ENCODE results near the gene GAMT. TPM values are rescaled to one million over a fixed set of nuclear protein-coding genes. Genes with fewer than 3 reads are reported as not detected.

Gene GAMT
- total RNA-seq, 1 donor, result 6.7 TPM

DNA sequence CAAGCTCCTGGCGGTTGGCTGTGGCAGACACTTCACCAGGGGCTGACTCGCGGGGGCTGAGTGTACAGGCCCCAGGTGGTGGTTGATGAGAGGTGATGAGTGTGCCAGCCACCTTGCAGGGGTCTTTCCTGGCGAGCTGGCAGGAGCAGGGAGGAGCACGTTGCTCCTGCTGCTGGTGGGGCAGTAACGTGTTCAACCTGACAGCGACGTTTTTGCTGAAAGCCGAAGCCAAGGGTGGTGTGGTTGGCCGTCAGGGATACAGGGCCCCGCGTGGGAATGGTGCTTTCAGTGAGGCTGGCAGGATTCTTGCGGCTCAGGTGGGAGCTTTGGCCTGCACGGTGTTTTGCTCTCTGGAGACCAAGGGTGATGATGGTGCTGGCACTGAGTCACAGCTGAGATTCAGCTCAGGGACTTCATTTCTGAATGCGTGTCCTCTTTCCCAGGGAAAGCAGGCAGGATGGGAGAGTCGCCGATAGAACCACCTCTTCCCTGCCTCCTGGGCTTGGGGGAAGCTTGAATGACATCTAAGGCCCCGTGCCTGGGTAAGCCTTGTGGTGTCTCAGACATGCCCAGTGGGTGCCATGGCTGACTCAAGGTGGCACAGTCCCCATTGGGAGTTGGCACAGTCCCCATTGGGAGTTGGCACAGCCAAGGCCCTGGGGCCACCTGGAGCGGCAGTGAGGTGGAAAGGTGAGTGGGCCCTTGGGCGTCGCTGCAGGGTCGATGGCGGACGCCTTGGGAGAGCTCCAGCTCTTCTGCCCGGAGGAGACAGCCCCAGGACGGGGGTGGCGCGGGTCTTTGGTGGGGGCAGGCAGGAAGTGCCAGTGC lies 14.9 kb upstream of the GAMT start:
- no peaks in the 10 kb centered on the region for H3K27me3 ChIP-seq (ENCODE audit: insufficient read depth, low read length)
- H3K4me3 ChIP-seq (ENCODE audit: low read length), result no peak overlapping the region
- H3K9me3 ChIP-seq (ENCODE audit: low read depth, low read length), result no peaks in the 10 kb centered on the region
- H3K4me1 ChIP-seq (ENCODE audit: insufficient read depth, low read length), result peaks cover 46% of the 10 kb centered on the region

DNA sequence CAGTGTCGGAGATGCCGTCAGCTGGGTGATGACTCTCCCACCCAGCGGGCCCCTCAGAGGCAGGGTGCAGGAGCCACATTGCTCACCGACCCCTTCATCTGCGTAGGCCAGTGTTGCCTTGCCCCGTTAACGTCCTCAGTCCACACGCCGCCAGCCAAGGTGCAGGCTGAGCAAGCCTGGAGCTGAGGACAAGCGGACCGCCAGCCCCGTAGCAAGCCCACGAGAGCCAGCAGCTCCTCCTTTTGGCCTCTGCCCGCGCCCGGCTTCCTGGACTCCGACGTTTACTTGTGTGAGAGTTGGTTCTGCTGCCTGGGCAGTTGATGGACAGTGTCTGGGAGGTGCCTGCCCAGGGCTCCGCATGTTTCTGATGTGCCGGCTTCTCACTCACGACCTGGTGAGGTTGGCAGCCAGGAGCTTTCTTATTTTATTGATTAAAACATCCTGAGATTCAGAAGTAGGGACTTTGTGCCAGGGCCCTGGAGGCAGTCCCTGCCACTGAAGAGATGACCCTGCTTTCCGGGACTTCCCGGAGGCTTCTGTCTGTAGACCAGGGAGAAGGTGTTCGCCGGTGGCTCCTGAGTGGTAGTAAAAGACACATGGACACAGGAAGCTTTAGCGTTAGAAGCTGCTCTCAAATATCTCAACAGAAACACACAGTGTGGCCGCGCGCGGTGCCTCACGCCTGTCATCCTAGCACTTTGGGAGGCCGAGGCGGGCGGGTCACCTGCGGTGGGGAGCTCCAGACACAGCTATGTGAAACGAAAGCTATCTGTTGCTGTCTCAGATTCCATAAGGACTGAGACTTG lies 11.9 kb upstream of the GAMT start:
- Histone ChIP-seq H3K4me3 (ENCODE audit: low read length) (no peak overlapping the region), H3K9me3 (ENCODE audit: low read depth, low read length) (no peaks in the 10 kb centered on the region), H3K4me1 (ENCODE audit: insufficient read depth, low read length) (peaks cover 76% of the 10 kb centered on the region), H3K27me3 (ENCODE audit: insufficient read depth, low read length) (no peaks in the 10 kb centered on the region)

DNA sequence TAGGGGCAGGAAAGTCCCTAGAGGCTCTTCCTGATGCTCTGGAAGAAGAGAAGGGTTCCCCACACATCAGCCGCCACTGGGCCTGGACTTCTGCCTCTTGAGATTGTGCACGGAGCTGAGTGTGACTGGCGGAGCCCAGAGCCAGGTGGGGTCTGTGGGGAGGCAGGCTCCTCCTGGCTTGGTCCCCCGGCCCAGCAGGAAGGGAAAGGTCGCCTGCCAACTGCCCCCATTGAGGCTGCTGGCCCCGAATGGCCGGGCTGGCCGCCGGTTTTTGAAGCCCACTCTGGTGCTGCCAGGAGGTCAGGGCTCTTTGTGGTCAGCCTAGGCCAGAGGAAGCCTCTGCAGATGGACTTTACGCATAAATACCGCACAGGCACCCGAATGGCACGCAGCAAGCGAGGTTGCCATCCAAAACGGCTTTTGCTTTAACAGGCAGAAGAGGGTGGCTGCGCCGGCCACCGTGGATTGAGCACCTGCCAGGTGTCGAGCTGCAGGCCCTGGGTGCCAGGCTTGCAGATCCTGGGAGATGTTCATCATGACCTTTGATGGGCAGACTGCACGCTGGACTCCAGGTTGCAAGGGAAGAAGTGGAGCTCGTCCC lies 11.1 kb upstream of the GAMT start:
- H3K4me1 ChIP-seq (ENCODE audit: insufficient read depth, low read length), result peaks cover 77% of the 10 kb centered on the region
- no peak overlapping the region for H3K4me3 ChIP-seq (ENCODE audit: low read length)
- H3K27me3 ChIP-seq (ENCODE audit: insufficient read depth, low read length), result no peaks in the 10 kb centered on the region
- H3K9me3 ChIP-seq (ENCODE audit: low read depth, low read length), result no peaks in the 10 kb centered on the region

DNA sequence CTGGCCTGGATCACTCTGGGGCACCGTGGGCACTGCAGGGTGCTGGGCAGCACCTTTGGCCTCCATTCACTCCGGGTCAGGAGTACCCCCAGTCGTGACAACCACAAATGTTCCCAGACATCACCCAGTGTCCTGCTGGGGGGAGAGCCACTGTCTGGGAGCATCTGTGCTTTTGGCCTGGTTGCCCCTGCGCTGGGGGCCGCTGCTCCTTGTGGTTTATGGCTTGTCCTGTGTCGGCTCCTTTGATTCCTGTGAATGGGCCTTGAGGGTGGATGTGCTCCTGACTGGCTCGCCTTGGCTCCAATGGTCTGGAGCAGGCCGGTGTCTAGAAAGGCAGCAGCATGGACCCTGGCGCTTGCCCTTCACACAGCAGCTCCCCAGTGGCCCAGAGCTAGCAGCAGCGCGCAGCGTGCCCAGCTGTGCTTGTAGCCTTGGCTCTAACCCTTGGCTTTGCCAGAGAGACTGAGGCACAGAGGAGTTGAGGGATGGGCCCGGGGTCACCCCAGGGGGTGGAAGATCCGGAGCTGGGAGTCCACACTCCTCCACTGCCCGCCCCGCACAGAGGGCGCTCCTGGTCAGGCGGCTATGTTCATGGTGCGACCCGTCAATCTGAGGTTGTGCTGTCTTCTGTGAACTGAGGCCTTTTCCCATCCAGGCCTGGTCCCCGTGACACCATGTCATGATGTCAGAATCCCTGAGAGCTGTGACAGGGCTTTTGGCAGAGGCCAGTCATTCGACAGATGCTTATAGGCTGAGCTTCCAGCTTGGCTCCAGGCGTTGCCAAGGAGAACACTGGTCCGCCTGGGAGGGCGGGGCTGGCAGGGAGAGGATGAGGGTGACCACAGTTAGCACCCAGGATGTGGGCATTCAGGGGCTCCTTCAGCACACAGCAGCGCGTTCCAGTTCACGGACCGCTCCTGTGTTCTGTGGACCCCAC lies 10.2 kb upstream of the GAMT start:
- peaks cover 80% of the 10 kb centered on the region for H3K4me1 ChIP-seq (ENCODE audit: insufficient read depth, low read length)
- H3K9me3 ChIP-seq (ENCODE audit: low read depth, low read length), result no peaks in the 10 kb centered on the region
- no peaks in the 10 kb centered on the region for H3K27me3 ChIP-seq (ENCODE audit: insufficient read depth, low read length)
- H3K4me3 ChIP-seq (ENCODE audit: low read length), result no peak overlapping the region

DNA sequence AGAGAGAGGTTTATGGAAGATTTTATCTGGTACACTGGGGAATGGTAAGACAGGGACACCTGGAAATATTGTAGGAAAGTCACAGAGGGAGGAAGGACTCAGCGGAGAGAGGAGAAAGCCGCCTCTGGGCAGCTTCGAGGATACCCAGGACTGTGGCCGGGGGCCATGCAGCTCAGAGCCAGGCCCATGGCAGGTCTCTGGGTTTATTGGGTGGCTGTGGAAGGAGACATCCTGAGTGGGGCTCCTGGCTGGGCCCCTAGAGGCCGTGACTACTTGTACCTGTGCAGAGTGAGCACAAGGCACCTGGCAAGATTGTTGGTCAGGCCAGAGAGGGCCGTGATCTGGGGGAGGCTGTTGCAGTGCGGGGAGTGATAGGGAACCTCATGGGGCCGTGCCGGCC lies 9.4 kb upstream of the GAMT start:
- Histone ChIP-seq H3K27me3 (ENCODE audit: insufficient read depth, low read length) (no peaks in the 10 kb centered on the region), H3K4me3 (ENCODE audit: low read length) (no peak overlapping the region), H3K9me3 (ENCODE audit: low read depth, low read length) (no peaks in the 10 kb centered on the region), H3K4me1 (ENCODE audit: insufficient read depth, low read length) (peaks cover 77% of the 10 kb centered on the region)

DNA sequence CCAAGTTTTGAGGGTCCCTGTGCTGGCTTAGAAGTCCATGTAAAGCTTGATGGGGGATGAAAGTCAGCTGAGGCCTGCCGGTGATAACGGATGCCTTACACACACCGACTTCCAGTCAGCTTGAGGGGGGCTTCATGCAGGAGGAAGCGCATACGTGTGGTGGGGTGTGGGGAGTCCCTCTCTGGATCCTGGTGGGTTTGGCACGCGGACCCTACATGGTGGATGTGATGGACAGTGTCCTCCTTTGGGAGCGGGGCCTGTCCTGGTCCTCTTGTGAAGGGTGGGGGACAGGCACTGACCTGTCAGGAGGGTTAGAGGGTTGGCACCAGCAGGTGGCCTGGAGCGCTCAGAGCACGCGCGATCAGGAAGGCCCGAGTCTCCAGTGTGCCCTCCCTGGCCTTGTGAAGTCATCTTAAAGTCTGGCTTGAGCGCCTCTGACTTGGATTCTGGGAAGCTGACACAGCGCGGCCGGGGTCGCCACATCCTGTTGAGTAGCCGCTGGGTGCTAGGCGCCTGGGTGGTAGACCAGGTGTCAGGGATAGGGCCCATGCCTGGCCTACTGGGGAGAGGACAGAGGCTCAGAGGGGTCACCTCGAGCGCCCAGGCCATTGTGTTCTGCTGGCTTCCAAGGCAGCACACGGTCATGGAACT lies 8.9 kb upstream of the GAMT start:
- no peak overlapping the region for H3K4me3 ChIP-seq (ENCODE audit: low read length)
- peaks cover 72% of the 10 kb centered on the region for H3K4me1 ChIP-seq (ENCODE audit: insufficient read depth, low read length)
- no peaks in the 10 kb centered on the region for H3K27me3 ChIP-seq (ENCODE audit: insufficient read depth, low read length)
- no peaks in the 10 kb centered on the region for H3K9me3 ChIP-seq (ENCODE audit: low read depth, low read length)

DNA sequence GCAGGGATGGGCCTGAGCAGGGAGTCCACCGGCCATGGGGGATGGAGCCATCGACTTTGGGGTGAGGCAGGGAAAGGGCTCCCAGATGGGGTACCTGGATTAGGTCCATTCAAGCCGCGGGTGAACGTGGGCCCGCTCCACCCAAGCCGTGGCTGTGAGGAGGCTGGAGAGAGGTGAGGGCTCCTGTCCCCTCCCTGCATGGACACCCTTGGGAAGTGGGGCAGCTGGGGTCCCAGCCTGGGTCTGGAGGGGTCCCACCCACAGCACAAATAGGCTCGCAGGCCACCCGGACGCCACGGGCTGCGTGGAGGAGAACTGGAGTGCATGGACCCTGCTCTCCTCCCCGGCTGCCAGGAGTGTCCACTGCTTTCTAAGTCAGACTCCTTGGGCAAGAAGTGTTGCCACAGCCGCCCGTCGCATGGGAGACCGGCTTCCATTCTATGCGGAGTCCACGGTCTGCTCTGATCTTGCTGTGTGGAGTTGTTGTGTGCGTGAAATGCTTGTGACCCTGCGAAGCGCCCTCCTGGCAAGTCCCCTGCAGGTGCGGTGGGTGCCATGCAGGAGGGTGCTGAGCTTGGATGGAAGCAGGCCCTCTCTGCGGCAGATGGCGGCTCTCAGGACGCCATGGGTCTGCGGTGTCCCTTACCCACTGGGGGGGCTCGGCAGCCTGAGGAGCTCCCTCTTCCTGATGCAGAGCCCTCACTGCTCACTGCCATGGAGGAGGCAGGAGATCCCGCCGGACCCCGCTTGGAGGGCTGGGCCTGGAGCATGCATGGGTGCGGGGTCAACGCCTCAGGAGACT lies 8.1 kb upstream of the GAMT start:
- Histone ChIP-seq H3K27me3 (ENCODE audit: insufficient read depth, low read length) (no peaks in the 10 kb centered on the region), H3K9me3 (ENCODE audit: low read depth, low read length) (no peaks in the 10 kb centered on the region), H3K4me1 (ENCODE audit: insufficient read depth, low read length) (peaks cover 66% of the 10 kb centered on the region), H3K4me3 (ENCODE audit: low read length) (peak overlapping the region; percentile 84)

DNA sequence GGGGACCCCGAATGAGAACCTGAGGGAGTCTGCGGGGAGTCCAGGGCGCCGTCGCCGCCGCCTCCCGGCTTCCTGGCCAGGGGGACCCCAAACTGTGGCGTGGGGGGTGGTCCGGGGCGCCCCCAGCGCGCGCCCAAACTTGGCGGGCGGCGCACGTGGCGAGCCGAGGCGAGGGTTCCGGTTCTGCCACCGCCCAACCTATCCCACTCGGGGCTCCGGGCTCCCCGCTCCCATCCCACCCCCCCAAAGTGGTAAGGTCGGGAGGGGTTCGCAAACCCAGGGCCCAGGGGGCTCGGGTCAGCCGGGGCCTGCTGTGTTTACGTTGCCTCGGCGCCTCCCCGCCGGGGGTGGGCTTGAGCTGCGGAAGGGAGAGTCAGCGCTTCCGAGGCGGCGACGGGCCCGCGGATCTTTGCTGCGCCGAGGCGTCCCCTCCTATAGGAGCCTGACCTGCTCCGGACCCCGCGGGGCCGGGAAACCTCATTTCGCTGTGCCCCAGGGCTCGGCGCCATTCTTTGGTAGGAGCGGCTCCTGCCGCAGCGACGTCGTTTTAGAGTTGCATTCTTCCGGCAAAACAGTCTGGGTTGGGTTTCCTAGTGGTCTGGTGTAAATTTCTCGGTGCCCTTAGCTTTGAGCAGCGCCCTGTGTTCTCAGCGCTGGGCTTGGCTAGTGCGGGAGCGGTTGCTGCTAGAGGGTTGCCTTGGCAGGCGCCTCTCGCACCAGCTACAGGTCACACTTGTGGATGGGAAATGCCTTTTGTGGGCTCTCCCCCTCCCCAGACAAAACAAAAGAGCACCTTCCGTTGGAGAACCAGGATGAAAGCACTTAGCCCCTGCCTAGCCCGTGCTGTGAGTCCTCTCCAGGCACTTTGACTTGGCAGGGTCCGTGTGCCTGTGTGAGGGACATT lies 7.2 kb upstream of the GAMT start:
- Histone ChIP-seq H3K4me1 (ENCODE audit: insufficient read depth, low read length) (peaks cover 64% of the 10 kb centered on the region), H3K9me3 (ENCODE audit: low read depth, low read length) (no peaks in the 10 kb centered on the region), H3K27me3 (ENCODE audit: insufficient read depth, low read length) (no peaks in the 10 kb centered on the region), H3K4me3 (ENCODE audit: low read length) (peak overlapping the region; percentile 84)

DNA sequence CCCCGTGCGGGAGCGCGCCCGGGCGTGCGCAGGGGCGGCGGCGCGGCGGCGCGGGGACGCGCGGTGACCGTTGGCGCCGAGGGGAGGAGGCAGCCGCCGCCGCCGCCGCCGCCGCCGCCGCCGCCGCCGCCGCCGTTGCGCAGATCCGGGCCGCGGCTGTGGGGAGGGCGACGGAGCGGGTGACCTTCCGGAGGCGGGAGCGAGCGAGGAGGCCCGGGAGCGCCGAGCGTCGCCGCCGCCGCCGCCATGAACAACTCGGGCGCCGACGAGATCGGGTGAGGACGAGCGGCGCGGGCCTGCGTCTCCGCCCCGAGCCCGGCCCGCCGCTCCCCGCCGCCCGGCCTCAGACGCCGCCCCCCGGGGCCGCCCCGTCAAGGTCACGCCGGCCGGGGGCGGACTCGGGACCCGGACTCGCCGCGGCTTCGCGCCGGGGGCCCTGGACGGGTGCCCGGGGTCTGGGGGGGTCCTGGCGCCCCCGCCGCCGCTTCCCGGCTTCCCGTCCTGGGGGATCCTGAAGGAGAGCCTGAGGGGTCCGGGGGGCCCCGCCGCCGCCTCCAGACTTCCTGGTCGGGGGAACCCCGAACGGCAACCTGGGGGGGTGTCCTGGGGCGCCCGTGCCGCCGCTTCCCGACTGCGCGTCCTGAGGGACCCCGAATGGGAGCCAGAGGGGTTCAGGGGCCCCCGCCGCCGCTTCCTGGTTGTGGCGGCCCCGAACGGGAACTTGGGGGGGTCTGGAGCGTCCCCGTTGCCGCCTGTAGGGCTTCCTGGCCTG lies 6.4 kb upstream of the GAMT start, which contains the start of gene DAZAP1:
DAZAP1 (plus strand) TSS at position 59 of the 772 bp plus-strand sequence; CDS start at position 247, 188 bp downstream.
- Histone ChIP-seq H3K4me1 (ENCODE audit: insufficient read depth, low read length) (peaks cover 59% of the 10 kb centered on the region), H3K4me3 (ENCODE audit: low read length) (peak within 1 kb of the TSS; percentile 84), H3K27me3 (ENCODE audit: insufficient read depth, low read length) (peaks cover 1% of the 10 kb centered on the region), H3K9me3 (ENCODE audit: low read depth, low read length) (no peaks in the 10 kb centered on the region)

DNA sequence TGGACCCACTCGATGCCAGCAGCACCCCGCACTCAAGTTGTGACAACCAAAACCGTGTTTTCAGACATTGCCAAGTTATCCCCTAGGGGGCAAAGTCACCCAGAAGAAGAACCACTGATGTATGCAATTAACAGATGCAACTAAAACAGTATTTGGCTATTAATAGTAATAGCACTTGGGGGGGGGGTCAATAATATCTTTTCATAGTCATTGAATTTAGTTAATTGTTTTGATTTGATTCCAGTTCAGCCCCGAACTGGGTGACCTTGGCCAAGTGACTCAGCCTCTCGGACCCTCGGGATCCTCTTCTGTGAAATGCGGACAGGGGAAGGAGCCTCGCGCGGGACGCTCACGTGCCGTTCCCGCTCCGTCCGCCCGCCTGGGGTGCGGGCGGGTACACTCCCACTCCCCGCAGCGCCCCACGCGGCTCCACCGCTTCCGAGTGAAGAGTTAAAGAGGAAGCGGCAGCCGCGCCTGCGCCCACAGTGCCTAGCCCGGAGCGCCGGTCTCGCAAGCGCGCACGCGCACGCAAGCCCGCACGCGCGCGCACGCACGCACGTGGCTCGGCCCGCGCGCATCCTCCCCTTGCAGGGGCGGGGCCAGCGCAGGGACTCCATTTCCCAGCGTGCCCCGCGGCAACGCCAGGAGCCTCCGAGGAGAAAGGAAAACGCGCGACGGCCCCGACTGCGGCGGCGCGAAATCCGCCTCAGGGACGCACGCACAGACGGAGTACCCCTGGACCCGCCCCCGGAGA lies 5.6 kb upstream of the GAMT start:
- H3K4me1 ChIP-seq (ENCODE audit: insufficient read depth, low read length), result peaks cover 59% of the 10 kb centered on the region
- peaks cover 7% of the 10 kb centered on the region for H3K27me3 ChIP-seq (ENCODE audit: insufficient read depth, low read length)
- peak overlapping the region; percentile 35 for H3K4me3 ChIP-seq (ENCODE audit: low read length)
- H3K9me3 ChIP-seq (ENCODE audit: low read depth, low read length), result no peaks in the 10 kb centered on the region

DNA sequence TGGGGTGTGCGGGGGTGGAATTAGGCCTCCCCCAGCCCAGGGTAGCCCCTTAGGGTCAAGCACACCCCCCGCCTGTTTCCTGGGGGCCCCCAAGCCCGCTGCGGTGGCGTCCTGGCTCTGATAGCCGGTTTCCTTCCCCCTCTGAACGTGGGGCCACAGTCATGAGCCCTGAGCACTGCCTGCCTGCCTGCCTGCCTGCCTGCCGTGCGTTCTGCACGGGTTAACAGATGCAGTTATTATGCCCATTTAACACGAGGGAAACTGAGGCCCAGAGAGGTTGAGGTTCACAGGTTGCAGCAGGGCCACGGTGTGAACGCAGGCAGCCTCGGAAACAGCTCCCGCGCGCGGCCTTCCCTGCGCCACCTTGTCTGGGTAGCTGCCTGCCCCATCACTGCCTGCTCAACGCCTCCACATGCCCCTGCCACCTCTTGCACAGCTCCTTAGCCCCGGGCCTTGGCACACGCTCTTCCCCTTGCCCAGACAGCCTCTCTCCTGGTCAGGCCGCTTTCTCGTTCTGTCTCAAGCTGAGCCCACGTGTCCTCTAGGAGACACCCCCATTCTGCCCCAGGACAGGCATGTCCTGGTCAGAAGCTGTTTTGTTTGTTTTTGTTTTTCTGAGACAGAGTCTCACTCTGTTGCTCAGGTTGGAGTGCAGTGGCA lies 1.2 kb upstream of the GAMT start:
- Histone ChIP-seq H3K9me3 (ENCODE audit: low read depth, low read length) (no peaks in the 10 kb centered on the region), H3K4me1 (ENCODE audit: insufficient read depth, low read length) (peaks cover 32% of the 10 kb centered on the region), H3K27me3 (ENCODE audit: insufficient read depth, low read length) (peaks cover 9% of the 10 kb centered on the region), H3K4me3 (ENCODE audit: low read length) (no peak overlapping the region)

Measured in mononuclear cell (primary cell).